ENCODE measurements around the gene SLC24A3.

The SLC24A3 gene

GRCh38 chr20:19302714-19303113 is 90.3 kb downstream of the SLC24A3 start:
- DNase-seq (ENCODE audit: low spot score) = no peak

GRCh38 chr20:19304389-19304788 is 91.9 kb downstream of the SLC24A3 start:
- no peak for DNase-seq (ENCODE audit: low spot score)

GRCh38 chr20:19304886-19305415 is 92.5 kb downstream of the SLC24A3 start:
- DNase-seq (ENCODE audit: low spot score) = no peak

- no peak for DNase-seq (ENCODE audit: low spot score)
Observed at GRCh38 chr20:19308146-19308545, 95.7 kb downstream of the SLC24A3 start.

GRCh38 chr20:19310541-19310940 is 98.1 kb downstream of the SLC24A3 start:
- DNase-seq (ENCODE audit: low spot score) = no peak

GRCh38 chr20:19313342-19314069 is 101.1 kb downstream of the SLC24A3 start:
- no peak for DNase-seq (ENCODE audit: low spot score)

GRCh38 chr20:19314621-19315020 is 102.2 kb downstream of the SLC24A3 start:
- DNase-seq (ENCODE audit: low spot score) = no peak

GRCh38 chr20:19317237-19318069 is 105.0 kb downstream of the SLC24A3 start:
- no peak for DNase-seq (ENCODE audit: low spot score)

GRCh38 chr20:19318610-19319009 is 106.2 kb downstream of the SLC24A3 start:
- DNase-seq (ENCODE audit: low spot score) = no peak

GRCh38 chr20:19320005-19320404 is 107.6 kb downstream of the SLC24A3 start:
- no peak for DNase-seq (ENCODE audit: low spot score)

- no peak for DNase-seq (ENCODE audit: low spot score)
Observed at GRCh38 chr20:19321176-19321575, 108.7 kb downstream of the SLC24A3 start.

GRCh38 chr20:19322061-19322985 is 109.9 kb downstream of the SLC24A3 start:
- no peak for DNase-seq (ENCODE audit: low spot score)

GRCh38 chr20:19327401-19327800 is 115.0 kb downstream of the SLC24A3 start:
- no peak for DNase-seq (ENCODE audit: low spot score)

GRCh38 chr20:19328676-19329075 is 116.2 kb downstream of the SLC24A3 start:
- no peak for DNase-seq (ENCODE audit: low spot score)

GRCh38 chr20:19330038-19330437 is 117.6 kb downstream of the SLC24A3 start:
- DNase-seq (ENCODE audit: low spot score) = no peak

- no peak for DNase-seq (ENCODE audit: low spot score)
Observed at GRCh38 chr20:19330731-19331130, 118.3 kb downstream of the SLC24A3 start.

- DNase-seq (ENCODE audit: low spot score) = no peak
Observed at GRCh38 chr20:19333563-19333962, 121.1 kb downstream of the SLC24A3 start.

GRCh38 chr20:19335341-19335740 is 122.9 kb downstream of the SLC24A3 start:
- no peak for DNase-seq (ENCODE audit: low spot score)

GRCh38 chr20:19335916-19336315 is 123.5 kb downstream of the SLC24A3 start:
- no peak for DNase-seq (ENCODE audit: low spot score)

- no peak for DNase-seq (ENCODE audit: low spot score)
Observed at GRCh38 chr20:19336631-19337030, 124.2 kb downstream of the SLC24A3 start.

GRCh38 chr20:19338380-19338779 is 125.9 kb downstream of the SLC24A3 start:
- no peak for DNase-seq (ENCODE audit: low spot score)

- no peak for DNase-seq (ENCODE audit: low spot score)
Observed at GRCh38 chr20:19338960-19339359, 126.5 kb downstream of the SLC24A3 start.

Measured in COLO829 (cell line).